Measurements from ENCODE around the gene SLC9A8. TPM values are rescaled to one million over a fixed set of nuclear protein-coding genes. Genes with fewer than 3 reads are reported as not detected.

Gene SLC9A8
- total and polyA plus RNA-seq, 2 donors (not counting 3 experiments of a cell fraction or from before 2014, with no cell fraction given): 5.1 to 14.4 TPM

DNA sequence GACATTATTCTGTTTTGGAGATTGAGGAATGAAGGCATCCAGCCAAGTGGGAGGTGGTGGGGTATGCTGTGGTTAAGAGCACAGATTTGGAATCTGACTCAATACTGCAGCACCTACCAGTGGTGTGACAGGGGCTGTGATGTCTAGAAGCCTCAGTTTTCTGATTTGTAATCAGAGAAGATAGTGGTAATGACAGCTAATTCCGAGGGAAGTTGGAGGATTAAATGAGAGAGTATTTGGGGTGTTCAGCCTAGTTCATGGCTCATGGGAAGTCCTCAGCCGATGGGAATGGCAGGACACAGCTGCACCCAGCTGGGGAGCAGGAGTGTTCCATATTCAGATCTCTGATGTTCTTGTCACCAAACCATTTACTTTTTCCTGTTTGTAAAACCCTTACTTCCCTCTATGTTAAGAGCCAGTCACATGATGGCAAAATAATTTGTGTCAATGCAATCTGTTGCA is 9.3 kb downstream of the SLC9A8 start:
- Histone ChIP-seq H3K4me2 (ENCODE audit: insufficient read depth, low read length) (no peak overlapping the region), H3K79me2 (ENCODE audit: control insufficient read depth, insufficient read depth, low read length) (no peaks in the 10 kb centered on the region), H3K9me3 (replicated peaks; ENCODE audit: control insufficient read depth, insufficient read depth, low read length) (no peaks in the 10 kb centered on the region), H2AFZ (ENCODE audit: low read depth, low read length) (no peak overlapping the region), H3K27ac (ENCODE audit: insufficient read depth, low read depth, low read length) (no peak overlapping the region), H3K9ac (replicated peaks; ENCODE audit: extremely low read depth, insufficient read depth, low read length) (no peak overlapping the region), H3K9me1 (replicated peaks; ENCODE audit: control insufficient read depth, extremely low read depth, insufficient read depth, low read length) (no peaks in the 10 kb centered on the region), H3K4me3 (replicated peaks in 1 of 3; ENCODE audit: insufficient read depth in 1 of 3, low read depth in 1 of 3, low read length in 3 of 3) (no peak overlapping the region), H3K4me1 (ENCODE audit: control insufficient read depth, extremely low read depth, insufficient read depth, low read length) (no peaks in the 10 kb centered on the region), H3K36me3 (ENCODE audit: control insufficient read depth in 2 of 2, extremely low read depth in 1 of 2, insufficient read depth in 2 of 2, low read length in 2 of 2) (peaks cover 4 to 11% of the 10 kb centered on the region in 2 experiments), H4K20me1 (replicated peaks; ENCODE audit: control insufficient read depth, extremely low read depth, insufficient read depth, low read length) (no peaks in the 10 kb centered on the region), H3K27me3 (ENCODE audit: control insufficient read depth in 2 of 2, insufficient read depth in 2 of 2, low read length in 2 of 2) (no peaks in the 10 kb centered on the region)
- FAIRE-seq: no peak
- ChIA-PET CTCF (interaction anchor here (1.0 to 1.6 kb wide), 2 partner anchors 9 to 24 kb away, joined by 4 to 5 read pairs; partner anchors contain the start of gene SLC9A8), POLR2A (interaction anchor here (0.5 kb wide), 1 partner anchor 28 kb away, joined by 4 read pairs; no protein-coding TSS in a partner anchor)
- dilution Hi-C loops (cut with MboI; ENCODE audit: extremely low pct_ligation_motif_present, low sequenced_read_pairs): no loop called here
- BruUV-seq (replicated peaks): no TSS peak
- TF ChIP-seq FOS (IDR thresholded peaks at IDR 0.05; ENCODE audit: borderline replicate concordance, insufficient read depth, low read length) (no peak), MYC (IDR thresholded peaks at IDR 0.05; ENCODE audit: low read depth, low read length) (no peak), POLR2AphosphoS5 (IDR thresholded peaks at IDR 0.05; ENCODE audit: insufficient read depth, low read depth, low read length) (no peak), JUN (IDR thresholded peaks at IDR 0.05; ENCODE audit: borderline replicate concordance, insufficient read depth, insufficient read length, low read depth) (no peak)
- TF ChIP-seq, protein P1, sequence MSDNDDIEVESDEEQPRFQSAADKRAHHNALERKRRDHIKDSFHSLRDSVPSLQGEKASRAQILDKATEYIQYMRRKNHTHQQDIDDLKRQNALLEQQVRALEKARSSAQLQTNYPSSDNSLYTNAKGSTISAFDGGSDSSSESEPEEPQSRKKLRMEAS (IDR thresholded peaks at IDR 0.05; ENCODE audit: insufficient read depth, insufficient read length): no peak
- TF ChIP-seq, protein P2, sequence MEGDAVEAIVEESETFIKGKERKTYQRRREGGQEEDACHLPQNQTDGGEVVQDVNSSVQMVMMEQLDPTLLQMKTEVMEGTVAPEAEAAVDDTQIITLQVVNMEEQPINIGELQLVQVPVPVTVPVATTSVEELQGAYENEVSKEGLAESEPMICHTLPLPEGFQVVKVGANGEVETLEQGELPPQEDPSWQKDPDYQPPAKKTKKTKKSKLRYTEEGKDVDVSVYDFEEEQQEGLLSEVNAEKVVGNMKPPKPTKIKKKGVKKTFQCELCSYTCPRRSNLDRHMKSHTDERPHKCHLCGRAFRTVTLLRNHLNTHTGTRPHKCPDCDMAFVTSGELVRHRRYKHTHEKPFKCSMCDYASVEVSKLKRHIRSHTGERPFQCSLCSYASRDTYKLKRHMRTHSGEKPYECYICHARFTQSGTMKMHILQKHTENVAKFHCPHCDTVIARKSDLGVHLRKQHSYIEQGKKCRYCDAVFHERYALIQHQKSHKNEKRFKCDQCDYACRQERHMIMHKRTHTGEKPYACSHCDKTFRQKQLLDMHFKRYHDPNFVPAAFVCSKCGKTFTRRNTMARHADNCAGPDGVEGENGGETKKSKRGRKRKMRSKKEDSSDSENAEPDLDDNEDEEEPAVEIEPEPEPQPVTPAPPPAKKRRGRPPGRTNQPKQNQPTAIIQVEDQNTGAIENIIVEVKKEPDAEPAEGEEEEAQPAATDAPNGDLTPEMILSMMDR (IDR thresholded peaks at IDR 0.05; ENCODE audit: extremely low read depth in 1 of 2, insufficient read depth in 1 of 2, low read depth in 1 of 2, low read length in 2 of 2): peak in 1 of 2 donors; percentile 22
- DNase-seq (ENCODE audit: low read depth, low spot score): peak; percentile 5
- intact Hi-C loops (cut with micrococcal nuclease): no loop called here

Data from endothelial cell of umbilical vein (primary cell).